Measurements from ENCODE around the gene TBCD. TPM values are rescaled to one million over a fixed set of nuclear protein-coding genes. Genes with fewer than 3 reads are reported as not detected.

TBCD gene
- total RNA-seq, 2 donors from 2014 or later, result 64.0 to 123 TPM

DNA sequence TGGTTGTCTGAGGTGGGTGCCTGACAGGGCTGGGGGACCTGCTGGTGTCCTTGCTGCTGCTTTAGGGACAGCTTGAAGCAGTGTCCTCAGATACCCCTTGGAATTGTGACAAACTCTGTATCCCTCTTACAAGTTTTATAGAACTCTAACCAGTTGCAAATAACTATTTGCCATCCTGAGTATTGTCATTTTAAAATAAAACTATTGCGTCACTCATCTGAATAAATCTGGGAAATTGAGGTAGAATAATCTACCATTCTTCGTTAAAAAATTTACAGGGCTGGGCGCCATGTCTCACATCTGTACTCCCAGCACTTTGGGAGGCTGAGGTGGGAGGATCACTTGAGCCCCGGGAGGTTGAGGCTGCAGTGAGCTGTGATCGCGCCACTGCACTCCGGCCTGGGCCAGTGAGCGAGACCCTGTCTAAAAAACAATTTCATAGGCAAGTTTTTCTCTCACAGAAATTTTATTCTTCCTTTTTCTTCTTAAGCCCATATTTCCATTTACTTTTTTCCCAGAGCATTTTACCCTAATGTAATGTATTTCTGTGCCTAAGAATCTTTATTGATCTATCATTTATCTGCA lies 73.8 kb downstream of the TBCD start:
- TF ChIP-seq POLR2AphosphoS5 (IDR thresholded peaks at IDR 0.05) (no peak), POLR2A (IDR thresholded peaks at IDR 0.05) (no peak), CTCF (IDR thresholded peaks at IDR 0.05) (no peak)
- H3K4me1 ChIP-seq (replicated peaks), result no peaks in the 10 kb centered on the region
- no peak for DNase-seq (ENCODE audit: low spot score)
- H3K36me3 ChIP-seq, result no peaks in the 10 kb centered on the region
- 96% methylated on average over 8 of the region's 8 CpGs for WGBS
- intact Hi-C loops (cut with DNase I), result no loop called here
- no peak overlapping the region for H3K4me3 ChIP-seq
- H3K27me3 ChIP-seq (replicated peaks; ENCODE audit: insufficient read depth), result no peaks in the 10 kb centered on the region
- no peaks in the 10 kb centered on the region for H3K9me3 ChIP-seq
- no peak overlapping the region for H3K27ac ChIP-seq

DNA sequence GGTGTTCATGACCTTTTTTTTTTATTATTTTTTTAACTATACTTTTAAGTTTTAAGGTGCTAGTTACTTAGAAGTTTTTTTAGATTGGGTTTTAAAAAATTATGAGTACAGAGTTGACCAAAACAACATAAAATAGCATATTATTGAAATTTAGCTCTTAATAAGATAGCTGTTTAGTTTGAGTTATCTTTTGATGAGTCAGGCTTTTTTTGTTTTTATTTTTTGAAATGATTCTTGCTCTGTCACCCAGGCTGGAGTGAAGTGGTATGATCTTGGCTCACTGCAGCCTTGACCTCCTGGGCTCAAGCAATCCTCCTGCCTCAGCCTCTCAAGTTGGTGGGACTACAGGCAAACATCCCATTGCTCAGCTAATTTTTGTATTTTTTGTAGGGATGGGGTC lies 74.3 kb downstream of the TBCD start:
- DNase-seq (ENCODE audit: low spot score), result no peak

GRCh38 chr17:82826956-82827355 lies 75.1 kb downstream of the TBCD start:
- TF ChIP-seq POLR2A (IDR thresholded peaks at IDR 0.05) (no peak), POLR2AphosphoS5 (IDR thresholded peaks at IDR 0.05) (no peak), CTCF (IDR thresholded peaks at IDR 0.05) (no peak)
- Histone ChIP-seq H3K27me3 (replicated peaks; ENCODE audit: insufficient read depth) (no peaks in the 10 kb centered on the region), H3K27ac (no peak overlapping the region), H3K9me3 (no peaks in the 10 kb centered on the region), H3K4me3 (no peak overlapping the region), H3K4me1 (replicated peaks) (no peaks in the 10 kb centered on the region), H3K36me3 (no peaks in the 10 kb centered on the region)
- intact Hi-C loops (cut with DNase I), result no loop called here
- WGBS, result 91% methylated on average over 7 of the region's 7 CpGs
- no peak for DNase-seq (ENCODE audit: low spot score)

More for the DNA sequence above, 74.3 kb downstream of the TBCD start:
- Histone ChIP-seq H3K4me3 (no peak overlapping the region), H3K27me3 (replicated peaks; ENCODE audit: insufficient read depth) (no peaks in the 10 kb centered on the region), H3K4me1 (replicated peaks) (no peaks in the 10 kb centered on the region), H3K27ac (no peak overlapping the region), H3K9me3 (no peaks in the 10 kb centered on the region), H3K36me3 (no peaks in the 10 kb centered on the region)
- intact Hi-C loops (cut with DNase I), result no loop called here
- no peak for TF ChIP-seq CTCF (IDR thresholded peaks at IDR 0.05)
- no peak for TF ChIP-seq POLR2A (IDR thresholded peaks at IDR 0.05)
- TF ChIP-seq POLR2AphosphoS5 (IDR thresholded peaks at IDR 0.05), result no peak

DNA sequence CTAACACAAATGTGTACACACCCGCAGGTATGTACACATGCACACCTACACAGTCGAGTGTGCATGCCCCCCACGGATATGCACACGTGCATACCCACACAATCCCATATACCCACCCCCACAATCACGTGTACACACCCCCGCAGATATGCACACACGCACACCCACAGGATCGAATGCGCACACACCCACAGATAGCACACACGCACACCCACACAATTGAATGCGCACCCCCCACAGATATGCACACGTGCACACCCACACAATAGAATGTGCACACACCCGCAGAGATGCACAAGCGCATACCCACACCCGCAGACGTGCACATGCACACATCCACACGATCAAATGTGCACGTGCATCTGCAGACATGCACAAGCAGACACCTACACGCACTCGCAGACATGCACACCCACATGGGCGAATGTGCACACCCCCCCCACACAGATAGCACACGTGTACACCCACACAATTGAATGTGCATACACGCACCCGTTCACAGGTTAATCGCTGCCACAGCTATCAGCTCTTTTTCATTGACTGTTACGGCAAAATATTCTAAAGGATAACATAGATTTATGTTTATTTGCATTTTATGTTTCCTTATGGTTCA lies 77.1 kb downstream of the TBCD start:
- Histone ChIP-seq H3K27ac (no peak overlapping the region), H3K4me3 (no peak overlapping the region), H3K9me3 (no peaks in the 10 kb centered on the region), H3K27me3 (replicated peaks; ENCODE audit: insufficient read depth) (no peaks in the 10 kb centered on the region), H3K4me1 (replicated peaks) (no peaks in the 10 kb centered on the region), H3K36me3 (no peaks in the 10 kb centered on the region)
- no peak for DNase-seq (ENCODE audit: low spot score)
- WGBS, result 96% methylated on average over 26 of the region's 26 CpGs
- TF ChIP-seq CTCF (IDR thresholded peaks at IDR 0.05), result no peak
- no peak for TF ChIP-seq POLR2A (IDR thresholded peaks at IDR 0.05)
- TF ChIP-seq POLR2AphosphoS5 (IDR thresholded peaks at IDR 0.05), result no peak
- intact Hi-C loops (cut with DNase I), result no loop called here

DNA sequence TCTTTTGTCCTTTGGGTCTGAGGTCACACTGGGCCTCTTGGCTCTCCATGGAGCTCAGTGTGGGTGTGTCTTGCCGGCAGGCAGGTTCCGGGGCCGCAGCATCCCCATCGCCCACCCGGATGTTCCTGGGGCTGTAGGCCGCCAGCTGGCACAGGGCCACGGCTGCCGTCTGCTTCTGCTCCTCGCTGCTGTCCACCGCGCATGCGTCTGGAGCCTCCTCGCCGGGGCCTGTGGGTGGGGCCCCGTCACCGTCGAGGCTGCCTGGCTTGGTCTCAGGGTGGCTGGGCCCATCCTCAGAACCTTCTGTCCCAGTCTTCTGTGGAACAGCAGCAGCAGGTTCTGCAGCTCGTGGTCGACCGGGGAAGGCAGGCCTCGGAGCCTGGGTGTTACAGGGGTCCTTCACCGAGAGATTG lies 78.4 kb downstream of the TBCD start:
- Histone ChIP-seq H3K27ac (no peak overlapping the region), H3K9me3 (no peaks in the 10 kb centered on the region), H3K27me3 (replicated peaks; ENCODE audit: insufficient read depth) (no peaks in the 10 kb centered on the region), H3K4me1 (replicated peaks) (no peaks in the 10 kb centered on the region), H3K4me3 (no peak overlapping the region), H3K36me3 (no peaks in the 10 kb centered on the region)
- intact Hi-C loops (cut with DNase I), result no loop called here
- no peak for TF ChIP-seq POLR2AphosphoS5 (IDR thresholded peaks at IDR 0.05)
- DNase-seq (ENCODE audit: low spot score), result no peak
- 32% methylated on average over 17 of the region's 22 CpGs for WGBS
